HG02588 (cell line): ENCODE data around the gene NDUFB4.
"Not testable (repeated sequence)": the region's sequence is repeated elsewhere in the genome, so short reads cannot be mapped to it uniquely, and the experiment has no call there.

Experiments used
- ATAC-seq: cut with Tn5 transposase; IDR thresholded peaks from one replicate; pipeline ENCODE4 v1.9.1; 2021; ENCODE audit warnings: mild to moderate bottlenecking, moderate library complexity; ENCODE audit not compliant: unreplicated experiment

The NDUFB4 gene

GRCh38 chr3:120636795-120637401 lies 40.8 kb downstream of the NDUFB4 start:
- ATAC-seq: no peak

- ATAC-seq: no peak
These were observed 41.9 kb downstream of the NDUFB4 start for GRCh38 chr3:120637851-120638559.

- not testable (repeated sequence) for ATAC-seq
These were observed 42.7 kb downstream of the NDUFB4 start for GRCh38 chr3:120638820-120639219.

- ATAC-seq: no peak
These were observed 44.1 kb downstream of the NDUFB4 start for GRCh38 chr3:120640231-120640630.

GRCh38 chr3:120641696-120642246 lies 45.6 kb downstream of the NDUFB4 start:
- no peak for ATAC-seq

GRCh38 chr3:120642368-120642948 lies 46.3 kb downstream of the NDUFB4 start:
- ATAC-seq: no peak

- no peak for ATAC-seq
These were observed 49.1 kb downstream of the NDUFB4 start for GRCh38 chr3:120645083-120645845.

- no peak for ATAC-seq
These were observed 50.8 kb downstream of the NDUFB4 start for GRCh38 chr3:120646771-120647432.

- ATAC-seq: no peak
These were observed 52.2 kb downstream of the NDUFB4 start for GRCh38 chr3:120648290-120648689.

- ATAC-seq: no peak
These were observed 53.7 kb downstream of the NDUFB4 start for GRCh38 chr3:120649830-120650233.

- no peak for ATAC-seq
These were observed 54.2 kb downstream of the NDUFB4 start for GRCh38 chr3:120650311-120650710.
